ENCODE measurements around the gene RAB11FIP4. TPM values are rescaled to one million over a fixed set of nuclear protein-coding genes. Genes with fewer than 3 reads are reported as not detected.

Gene RAB11FIP4
- total and polyA plus RNA-seq, 2 of the 8 experiments (the other 6 are each of a cell fraction or from before 2014, with no cell fraction given), result 21.7 to 53.2 TPM

DNA sequence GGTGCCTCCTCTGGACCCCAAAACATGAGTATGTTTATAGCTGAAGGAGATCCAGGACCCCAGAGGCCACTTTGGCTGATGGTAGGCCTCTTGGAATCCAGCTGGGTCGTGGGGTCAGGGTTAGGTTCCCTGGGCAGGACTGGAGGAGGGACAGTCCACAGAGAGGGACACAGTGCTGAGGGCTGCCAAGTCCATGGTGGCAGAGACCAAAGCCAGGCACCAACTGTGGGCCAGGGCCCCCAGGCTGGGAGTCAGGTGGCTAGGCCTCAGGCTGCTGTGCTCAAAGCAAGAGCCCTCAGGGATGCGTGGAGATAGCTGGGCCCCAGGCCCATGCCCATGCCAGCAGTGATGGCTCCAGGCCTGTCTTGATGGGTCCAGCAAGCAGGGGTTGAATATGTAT is 44.1 kb downstream of the RAB11FIP4 start:
- H2BK15ac ChIP-seq (ENCODE audit: low read length), result no peak overlapping the region
- TF ChIP-seq SIX5 (IDR thresholded peaks at IDR 0.05; ENCODE audit: low read depth, low read length), result no peak
- TF ChIP-seq, protein P1, sequence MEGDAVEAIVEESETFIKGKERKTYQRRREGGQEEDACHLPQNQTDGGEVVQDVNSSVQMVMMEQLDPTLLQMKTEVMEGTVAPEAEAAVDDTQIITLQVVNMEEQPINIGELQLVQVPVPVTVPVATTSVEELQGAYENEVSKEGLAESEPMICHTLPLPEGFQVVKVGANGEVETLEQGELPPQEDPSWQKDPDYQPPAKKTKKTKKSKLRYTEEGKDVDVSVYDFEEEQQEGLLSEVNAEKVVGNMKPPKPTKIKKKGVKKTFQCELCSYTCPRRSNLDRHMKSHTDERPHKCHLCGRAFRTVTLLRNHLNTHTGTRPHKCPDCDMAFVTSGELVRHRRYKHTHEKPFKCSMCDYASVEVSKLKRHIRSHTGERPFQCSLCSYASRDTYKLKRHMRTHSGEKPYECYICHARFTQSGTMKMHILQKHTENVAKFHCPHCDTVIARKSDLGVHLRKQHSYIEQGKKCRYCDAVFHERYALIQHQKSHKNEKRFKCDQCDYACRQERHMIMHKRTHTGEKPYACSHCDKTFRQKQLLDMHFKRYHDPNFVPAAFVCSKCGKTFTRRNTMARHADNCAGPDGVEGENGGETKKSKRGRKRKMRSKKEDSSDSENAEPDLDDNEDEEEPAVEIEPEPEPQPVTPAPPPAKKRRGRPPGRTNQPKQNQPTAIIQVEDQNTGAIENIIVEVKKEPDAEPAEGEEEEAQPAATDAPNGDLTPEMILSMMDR (IDR thresholded peaks at IDR 0.05; ENCODE audit: control extremely low read depth in 1 of 3, insufficient read depth in 1 of 3, low read depth in 1 of 3, low read length in 3 of 3), result no peak
- no peak for TF ChIP-seq BRCA1 (IDR thresholded peaks at IDR 0.05; ENCODE audit: low read depth, low read length)
- TF ChIP-seq CEBPB (IDR thresholded peaks at IDR 0.05; ENCODE audit: low read depth, low read length), result no peak
- no peak for TF ChIP-seq NRF1 (IDR thresholded peaks at IDR 0.05; ENCODE audit: low read depth, low read length)
- no peak for TF ChIP-seq RFX5 (IDR thresholded peaks at IDR 0.05; ENCODE audit: borderline replicate concordance, low read depth, low read length)
- no peak for TF ChIP-seq BACH1 (IDR thresholded peaks at IDR 0.05; ENCODE audit: low read length)
- TF ChIP-seq EGR1 (IDR thresholded peaks at IDR 0.05; ENCODE audit: borderline replicate concordance, low read depth, low read length), result no peak
- TF ChIP-seq BCL11A (IDR thresholded peaks at IDR 0.05; ENCODE audit: low read depth in 2 of 2, low read length in 2 of 2), result no peak
- TF ChIP-seq JUN (IDR thresholded peaks at IDR 0.05; ENCODE audit: low read depth, low read length), result no peak
- H3K9ac ChIP-seq (replicated peaks in 1 of 4; ENCODE audit: extremely low read depth in 1 of 4, low read depth in 3 of 4, low read length in 3 of 4), result no peak overlapping the region
- H3K23me2 ChIP-seq (ENCODE audit: low read depth, low read length), result no peaks in the 10 kb centered on the region
- no peaks in the 10 kb centered on the region for H3K27me3 ChIP-seq (replicated peaks in 1 of 4; ENCODE audit: control insufficient read depth in 3 of 4, extremely low read depth in 1 of 4, insufficient read depth in 3 of 4, low read length in 3 of 4)
- H3K18ac ChIP-seq (ENCODE audit: extremely low read depth, low read length), result no peak overlapping the region
- H2AK5ac ChIP-seq (ENCODE audit: low read depth, low read length), result no peak overlapping the region; the same call in 1 of the 2 replicates
- H3K36me3 ChIP-seq (ENCODE audit: control insufficient read depth in 2 of 4, insufficient read depth in 4 of 4, low read length in 3 of 4), result no peaks in the 10 kb centered on the region
- H3K27ac ChIP-seq (ENCODE audit: low read depth, low read length), result no peak overlapping the region
- no peak overlapping the region for H3K56ac ChIP-seq (replicated peaks; ENCODE audit: insufficient read length, low read depth, low read length)
- ChIA-PET POLR2A (ENCODE audit: partially characterized antibody) (interaction anchor here (0.9 to 1.8 kb wide), 3 partner anchors 18 to 54 kb away, joined by 3 to 4 read pairs (median 3); no protein-coding TSS in a partner anchor), CTCF (ENCODE audit: partially characterized antibody) (interaction anchor here (1.1 to 17.3 kb wide), 12 partner anchors 10 to 421 kb away, joined by 3 to 325 read pairs (median 4); no protein-coding TSS in a partner anchor)
- H2BK120ac ChIP-seq (replicated peaks; ENCODE audit: low read depth, low read length), result no peak overlapping the region
- no peak for FAIRE-seq
- no peak overlapping the region for H2AFZ ChIP-seq (ENCODE audit: low read length)
- H4K5ac ChIP-seq (ENCODE audit: insufficient read length, low read depth, low read length), result no peak overlapping the region
- H3K9me3 ChIP-seq (ENCODE audit: insufficient read depth in 2 of 2, low read depth in 1 of 2, low read length in 1 of 2), result no peaks in the 10 kb centered on the region
- no peak overlapping the region for H3K14ac ChIP-seq (ENCODE audit: insufficient read length)
- H3K4me1 ChIP-seq (replicated peaks in 1 of 4; ENCODE audit: control insufficient read depth in 3 of 4, insufficient read depth in 4 of 4, low read length in 3 of 4), result peaks cover 0 to 11% (median 3%) of the 10 kb centered on the region in 4 experiments; a peak in 3 of 7 replicates
- no peaks in the 10 kb centered on the region for H4K20me1 ChIP-seq (replicated peaks in 1 of 2; ENCODE audit: control insufficient read depth in 1 of 2, insufficient read depth in 2 of 2, low read length in 2 of 2)
- no peaks in the 10 kb centered on the region for H3K79me1 ChIP-seq (ENCODE audit: low read depth, low read length)
- H2BK12ac ChIP-seq (ENCODE audit: low read depth, low read length), result no peak overlapping the region
- no peak overlapping the region for H2BK5ac ChIP-seq (ENCODE audit: low read depth, low read length)
- no peak overlapping the region for H4K91ac ChIP-seq (replicated peaks; ENCODE audit: insufficient read length, low read length)
- H3K23ac ChIP-seq (ENCODE audit: insufficient read length), result no peak overlapping the region
- no peak overlapping the region for H4K8ac ChIP-seq (ENCODE audit: extremely low read depth, insufficient read depth, low read length)
- H3K79me2 ChIP-seq (ENCODE audit: control insufficient read depth in 1 of 2, insufficient read depth in 2 of 2, low read length in 2 of 2), result no peaks in the 10 kb centered on the region
- no peak overlapping the region for H3K4me2 ChIP-seq (ENCODE audit: insufficient read depth in 1 of 2, low read depth in 2 of 2, low read length in 2 of 2)
- H2BK20ac ChIP-seq (ENCODE audit: low read length), result no peak overlapping the region
- 85% methylated on average over 2 of the region's 2 CpGs; no CpG with 5 or more reads in 1 of the 2 experiments for WGBS, 2 experiments (ENCODE audit: extremely low coverage in 1 of 2, insufficient coverage in 1 of 2, insufficient read length in 1 of 2, insufficient replicate concordance in 2 of 2, low coverage in 1 of 2, low lambda C conversion rate in 2 of 2, missing lambda C conversion rate in 1 of 2)
- no peak for DNase-seq (ENCODE audit: low read depth in 1 of 2, low spot score in 2 of 2)
- no peak overlapping the region for H3K4me3 ChIP-seq (ENCODE audit: extremely low read depth in 1 of 4, insufficient read depth in 2 of 4, low read depth in 3 of 4, low read length in 4 of 4)
- no peak overlapping the region for H3K4ac ChIP-seq (replicated peaks; ENCODE audit: insufficient read length, low read depth, low read length)
